ACHN (cell line): ENCODE results near the gene SESN1.

Experiments used
- DNase-seq: peaks from one replicate; pipeline ENCODE4 v3.0.0-alpha.2; 2015
- in situ Hi-C: cut with HindIII; loops from 2 replicates; pipeline ENCODE4 v1.10.0; 2017; ENCODE audit warnings: low sequenced_read_pairs, low pct_ligation_motif_present, low pct_unique_long_range_greater_than_20kb

The SESN1 gene

DNA sequence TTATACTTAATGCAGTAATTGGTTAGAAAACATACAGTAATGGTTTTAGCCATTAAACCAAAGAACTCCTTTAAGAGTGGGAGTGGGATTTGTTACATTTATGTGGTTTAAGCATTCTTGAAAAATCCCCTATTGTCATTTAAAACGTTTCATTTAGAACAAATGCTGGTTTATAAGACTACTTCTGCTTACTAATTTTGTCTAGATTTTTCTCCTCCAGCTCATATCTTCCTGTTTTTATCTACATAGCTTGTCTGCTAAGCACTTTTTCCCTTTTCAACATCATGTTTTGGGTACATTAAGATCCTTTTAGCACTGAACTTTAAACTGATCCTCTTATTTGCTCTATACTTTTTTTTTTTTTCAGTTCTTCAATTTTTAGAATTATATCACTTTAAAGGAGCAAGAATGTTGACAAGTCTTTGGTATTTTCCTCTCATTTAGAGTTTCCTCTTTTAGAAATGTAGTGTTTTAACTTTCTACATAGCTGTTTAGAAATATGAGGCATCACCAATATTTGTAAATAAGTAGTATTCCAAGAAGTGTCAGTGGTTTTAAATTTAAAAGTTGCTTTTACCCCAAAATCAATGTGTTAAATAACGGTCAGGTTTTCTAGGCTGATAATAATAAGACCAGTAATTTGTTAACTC, 80.9 kb downstream of the SESN1 start:
- DNase-seq, result no peak

DNA sequence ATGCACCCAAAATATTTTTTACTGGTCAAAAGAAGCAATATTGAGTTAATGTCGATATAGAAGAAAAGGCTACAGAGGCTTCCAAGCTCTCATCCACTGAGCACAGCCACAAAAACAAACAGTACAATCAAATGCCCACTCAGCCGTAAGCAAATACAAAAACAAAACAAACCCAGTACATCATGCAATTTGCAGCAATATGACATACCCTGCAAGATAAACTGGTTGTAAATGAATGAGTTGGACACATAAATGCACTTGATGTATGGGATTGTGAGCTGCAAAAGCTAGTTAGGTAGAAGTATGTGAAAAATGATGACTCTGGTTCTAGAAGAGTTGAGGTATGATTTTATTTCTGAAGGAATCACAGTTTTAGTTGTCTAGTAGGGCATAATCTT, 83.9 kb downstream of the SESN1 start:
- no peak for DNase-seq
- in situ Hi-C loops, result no loop called here

More for the DNA sequence above, 80.9 kb downstream of the SESN1 start:
- in situ Hi-C loops, result no loop called here

DNA sequence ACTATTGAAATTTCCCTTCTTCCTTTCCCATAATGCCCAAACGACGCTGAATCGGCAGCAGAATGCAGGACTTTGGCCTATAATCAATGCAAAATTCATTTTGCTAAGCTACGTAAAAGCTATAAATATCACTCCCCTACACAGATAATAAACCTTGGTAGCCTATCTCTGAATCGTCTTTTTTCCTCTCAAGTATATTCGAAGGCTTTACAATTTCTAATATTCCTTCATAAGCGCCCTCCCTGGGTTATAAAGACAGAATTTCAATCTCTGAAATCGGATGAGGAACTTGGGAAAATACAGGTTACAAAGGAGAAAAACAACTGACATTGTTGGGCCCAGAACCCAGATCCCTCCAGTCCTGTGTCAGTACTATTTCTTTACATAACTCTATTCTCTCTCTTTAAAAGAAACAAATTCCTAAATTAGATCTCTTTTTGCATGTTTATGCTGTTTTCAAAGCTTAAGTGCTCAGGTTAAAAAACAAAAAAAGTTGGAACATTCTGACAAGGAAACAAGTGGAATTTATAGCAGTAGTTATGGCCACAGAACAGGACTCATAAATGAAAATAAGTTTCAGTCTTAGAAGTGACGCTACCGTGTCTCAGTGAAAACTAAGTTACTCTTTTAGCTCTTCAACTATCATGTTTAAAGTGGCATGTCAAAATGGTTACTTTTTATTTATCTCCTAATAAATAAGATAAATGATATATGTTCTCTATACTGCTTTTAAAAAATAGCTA, 84.5 kb downstream of the SESN1 start:
- no peak for DNase-seq
- in situ Hi-C loops, result no loop called here

DNA sequence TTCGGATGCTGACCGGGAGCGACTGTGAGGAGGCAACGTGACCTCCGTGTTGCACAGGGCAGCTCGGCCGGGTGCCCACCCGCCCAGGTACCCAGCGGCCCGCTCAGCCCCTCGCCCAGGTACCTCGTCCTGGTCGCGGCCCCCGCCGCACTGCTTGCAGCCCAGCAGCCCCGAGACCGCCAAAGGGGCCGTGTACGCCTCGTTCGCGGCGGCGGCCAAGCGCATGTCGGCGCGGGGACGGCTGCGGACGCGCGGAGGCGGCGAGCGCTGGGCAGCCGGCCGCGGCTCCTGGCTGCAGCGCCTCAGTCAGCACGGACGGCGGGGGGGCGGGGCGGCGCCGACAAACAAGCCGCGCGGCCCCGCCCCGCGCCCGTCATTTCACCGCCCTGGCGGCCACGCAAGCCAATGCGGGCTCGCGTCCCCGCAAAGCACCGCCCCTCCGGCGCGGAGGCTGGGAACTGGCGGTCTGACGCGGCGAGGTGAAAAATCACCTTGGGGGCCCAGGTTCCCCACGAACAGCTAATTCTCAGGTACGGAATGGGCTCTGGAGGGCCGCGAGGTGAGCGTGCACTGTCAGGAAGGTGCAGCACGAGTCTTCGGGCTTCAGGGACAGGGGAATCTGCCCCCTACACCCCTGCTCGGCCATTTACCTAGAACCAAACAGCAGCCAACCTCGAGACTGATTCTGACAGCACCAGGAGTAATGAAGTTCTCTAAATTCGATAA, 85.2 kb downstream of the SESN1 start:
- peak; percentile 87 for DNase-seq
- in situ Hi-C loops, result no loop called here

DNA sequence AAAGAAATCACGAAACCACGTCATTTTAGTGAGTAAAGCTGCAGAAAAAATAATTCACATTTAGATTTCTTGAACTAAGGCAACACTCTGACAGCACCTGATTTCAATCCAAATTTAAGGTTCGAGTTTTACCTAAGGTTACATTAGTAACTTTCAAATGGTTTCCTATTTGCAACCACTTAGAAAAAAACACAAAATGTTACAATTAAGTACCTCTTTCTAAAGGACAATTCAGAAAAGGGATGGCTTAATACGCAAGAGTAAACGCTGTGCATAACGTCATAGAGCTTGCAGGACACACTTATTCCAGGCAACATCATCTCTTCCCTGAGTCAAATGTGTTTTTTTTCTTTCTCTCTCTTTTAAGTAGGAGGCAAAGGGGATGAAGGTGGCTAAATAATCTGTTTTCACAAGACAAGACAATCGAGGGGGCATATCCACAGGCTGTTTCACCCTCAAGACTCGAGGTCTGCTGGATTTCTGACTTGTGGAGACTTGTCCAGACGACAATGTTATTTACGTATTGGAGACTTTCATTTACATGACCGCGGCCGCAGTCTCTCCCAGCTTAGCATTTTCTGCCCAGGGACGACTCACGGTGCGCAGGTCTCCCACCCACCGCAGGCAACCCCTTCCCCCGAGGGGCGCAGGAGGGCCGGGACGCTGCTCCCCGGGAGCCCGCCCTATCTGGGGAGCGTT, 86.0 kb downstream of the SESN1 start:
- DNase-seq, result peak; percentile 43
- in situ Hi-C loops, result no loop called here

DNA sequence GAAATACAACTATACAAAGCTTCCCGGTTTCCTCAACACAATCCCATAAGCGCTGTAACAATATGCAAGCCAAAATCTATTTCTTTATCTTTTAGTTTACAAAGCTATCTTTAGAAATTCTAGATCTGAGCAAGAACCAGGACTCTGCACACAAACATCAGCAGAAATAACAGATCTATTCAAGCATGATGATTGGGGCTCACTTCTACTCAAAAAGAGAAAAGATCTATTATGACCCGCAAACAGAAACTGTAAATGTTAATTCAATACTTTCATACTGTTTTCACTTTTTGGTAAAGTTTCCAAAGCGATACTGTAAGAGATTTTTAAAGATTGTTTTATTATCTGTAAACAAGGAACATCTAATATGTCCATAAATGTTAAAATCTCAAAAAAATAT, 86.6 kb downstream of the SESN1 start:
- DNase-seq, result no peak
- in situ Hi-C loops, result no loop called here

DNA sequence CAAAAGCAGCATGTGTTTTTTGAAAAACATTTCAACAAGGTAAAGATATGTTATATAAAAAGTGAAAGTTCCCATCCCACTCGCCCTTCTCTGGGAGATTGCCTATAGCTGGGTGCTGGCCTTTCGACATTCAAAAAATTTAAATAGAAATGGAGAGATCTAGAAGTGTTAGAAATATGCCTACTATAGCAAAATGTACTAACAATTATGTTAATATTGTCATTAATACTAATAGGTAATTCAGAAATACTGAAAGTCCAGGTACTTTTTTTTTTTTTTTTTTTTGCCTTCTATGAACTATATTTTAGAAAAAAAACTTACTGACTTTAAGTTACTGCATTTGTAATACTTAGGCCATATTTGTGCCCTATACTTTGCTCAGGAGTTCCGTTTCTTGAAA, 87.1 kb downstream of the SESN1 start:
- in situ Hi-C loops, result no loop called here
- no peak for DNase-seq

DNA sequence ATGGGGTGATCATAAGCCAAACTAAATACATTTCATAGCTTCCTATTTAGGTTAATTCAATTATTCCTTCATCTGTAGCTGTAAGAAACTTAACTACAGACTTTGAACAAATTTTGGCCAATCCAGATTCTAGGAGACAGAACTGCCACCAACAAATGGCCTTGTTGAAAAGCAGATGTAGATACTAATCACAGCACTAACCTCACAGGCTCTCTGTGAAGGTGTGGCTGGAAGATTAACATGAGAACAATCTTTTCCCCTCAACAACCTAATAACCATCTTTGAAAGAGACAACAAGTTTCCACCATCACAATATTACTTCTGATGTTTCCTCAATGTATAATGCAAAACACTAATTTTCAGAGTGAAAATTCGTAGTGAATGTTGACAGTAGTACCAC, 87.8 kb downstream of the SESN1 start:
- in situ Hi-C loops, result no loop called here

DNA sequence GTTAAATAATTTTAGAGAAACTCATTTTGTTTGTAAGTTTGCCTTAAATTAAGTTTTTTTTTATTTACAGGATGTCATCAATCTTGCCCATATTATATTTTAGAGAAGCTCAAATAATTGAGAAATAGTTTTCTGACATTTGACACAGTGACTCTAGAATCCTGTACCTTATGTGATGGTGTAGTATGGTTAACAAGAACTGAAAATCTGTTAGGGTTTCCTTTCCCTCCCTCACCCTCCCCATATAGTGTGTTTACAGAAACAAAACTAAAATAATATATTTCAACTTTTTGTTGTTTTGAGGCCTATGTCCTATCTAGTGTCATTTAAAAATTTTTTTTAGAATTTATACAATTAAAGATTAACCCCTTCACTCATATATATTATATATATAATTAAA, 91.8 kb downstream of the SESN1 start:
- in situ Hi-C loops, result no loop called here
- DNase-seq, result no peak

More for the DNA sequence above, 87.8 kb downstream of the SESN1 start:
- no peak for DNase-seq

DNA sequence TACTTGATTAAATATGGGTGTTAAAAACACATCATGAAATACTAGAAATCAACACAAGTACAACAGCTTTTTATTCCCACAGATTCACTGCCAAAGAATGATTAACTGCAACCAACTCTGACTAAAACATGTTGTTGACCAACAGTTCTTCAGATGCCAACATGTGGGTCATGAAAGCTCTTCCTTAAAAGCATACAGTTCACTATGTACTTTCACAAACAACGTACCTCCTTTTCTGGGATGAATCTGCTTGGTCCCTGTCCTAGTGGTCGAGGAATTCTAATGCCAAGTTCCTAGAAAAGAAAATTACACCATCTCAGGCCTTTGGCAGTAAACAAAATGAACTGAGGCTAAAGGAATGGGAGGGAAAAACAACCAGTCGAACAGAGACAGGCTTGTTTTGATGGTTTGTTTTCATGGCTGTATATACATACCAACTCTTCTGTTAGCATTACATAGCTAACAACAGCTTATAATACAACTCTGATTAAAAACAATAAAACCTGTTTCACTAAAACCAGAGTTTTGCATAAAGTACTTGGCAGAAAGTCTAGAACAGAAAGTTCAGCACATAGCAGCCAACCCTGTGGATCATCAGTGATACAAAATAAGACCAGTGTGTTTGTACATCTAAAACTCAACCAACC, 92.5 kb downstream of the SESN1 start:
- in situ Hi-C loops, result no loop called here
- DNase-seq, result no peak

DNA sequence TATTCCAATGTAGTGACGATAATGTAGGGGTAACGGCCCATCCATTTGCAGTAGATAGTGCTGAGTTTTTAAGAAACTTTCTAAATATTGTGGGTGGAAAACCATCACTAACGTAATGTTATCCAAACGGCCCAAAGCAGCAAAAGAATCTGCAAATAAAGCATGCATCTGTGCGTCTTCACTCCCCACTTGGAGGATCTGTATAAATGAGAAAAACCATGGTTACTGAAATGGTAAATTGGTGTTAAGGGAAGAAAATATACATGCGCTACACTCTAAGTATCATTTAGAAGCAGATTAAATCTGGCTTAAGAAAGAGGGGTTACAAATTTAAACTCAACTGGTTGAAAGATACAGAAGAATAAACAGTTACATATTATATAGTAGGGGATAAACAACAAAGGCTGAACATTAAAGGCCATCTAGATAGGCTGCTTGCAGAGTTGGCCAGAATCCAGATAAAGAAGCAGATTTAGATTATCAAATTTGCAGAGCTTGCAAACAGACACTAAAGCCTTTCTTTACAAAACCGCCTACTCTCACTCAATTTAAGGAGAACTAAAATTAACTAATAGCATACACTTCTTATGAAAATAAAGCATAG, 93.3 kb downstream of the SESN1 start:
- in situ Hi-C loops, result no loop called here
- no peak for DNase-seq

DNA sequence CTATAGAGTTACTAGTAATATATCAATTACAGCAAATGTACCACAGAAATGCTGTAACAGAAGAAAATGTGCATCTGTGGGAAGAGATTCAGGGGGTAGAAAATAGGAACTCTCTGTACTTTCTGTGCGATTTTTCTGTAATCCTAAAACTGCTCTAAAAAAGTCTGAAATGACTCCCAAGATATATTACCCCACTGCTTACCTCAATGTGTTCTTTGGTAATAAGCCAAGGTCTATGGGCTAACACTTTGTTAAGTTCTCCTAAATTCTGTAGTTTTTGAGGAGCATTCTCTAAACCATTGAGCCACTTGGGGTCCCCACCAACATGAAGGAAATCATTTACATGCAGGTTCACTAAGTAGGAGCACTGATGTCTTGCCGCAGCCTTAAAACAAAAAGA, 94.4 kb downstream of the SESN1 start:
- in situ Hi-C loops, result no loop called here
- DNase-seq, result no peak

DNA sequence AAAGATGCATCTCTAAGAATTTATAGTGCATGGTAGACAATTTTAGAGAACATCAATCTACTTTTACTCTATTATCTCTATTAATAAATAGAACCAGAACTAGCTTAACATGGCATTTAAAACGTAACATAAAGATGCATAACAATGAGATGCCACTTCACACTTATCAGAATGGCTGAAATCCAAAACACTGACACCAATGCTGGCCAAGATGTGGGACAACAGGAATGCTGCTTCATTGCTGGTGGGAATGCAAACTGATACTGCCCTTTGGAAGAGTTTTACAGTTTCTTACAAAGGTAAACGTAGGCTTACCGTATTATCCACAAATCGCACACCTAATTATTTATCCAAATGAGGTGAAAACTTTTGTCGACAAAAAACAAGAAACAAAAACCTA, 95.2 kb downstream of the SESN1 start:
- no peak for DNase-seq
- in situ Hi-C loops, result no loop called here

DNA sequence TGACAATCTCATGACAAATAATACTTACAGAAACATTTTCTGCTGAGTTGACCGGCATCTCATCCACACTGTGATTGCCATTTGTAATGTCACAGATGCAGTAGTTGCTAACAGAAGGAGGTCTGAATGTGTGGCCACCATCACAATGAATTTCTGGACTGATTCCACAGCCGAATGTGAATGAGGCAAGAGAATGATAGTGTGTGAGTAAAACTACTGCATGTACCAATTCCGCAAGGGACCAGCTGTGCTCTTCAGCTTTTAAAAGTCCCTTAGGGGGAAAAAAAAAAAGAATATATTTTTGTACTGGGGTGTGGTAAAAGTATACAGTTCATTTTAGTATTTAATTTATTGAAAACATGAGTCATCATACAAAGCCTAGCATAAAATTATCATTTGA, 96.2 kb downstream of the SESN1 start:
- DNase-seq, result no peak
- in situ Hi-C loops, result no loop called here

DNA sequence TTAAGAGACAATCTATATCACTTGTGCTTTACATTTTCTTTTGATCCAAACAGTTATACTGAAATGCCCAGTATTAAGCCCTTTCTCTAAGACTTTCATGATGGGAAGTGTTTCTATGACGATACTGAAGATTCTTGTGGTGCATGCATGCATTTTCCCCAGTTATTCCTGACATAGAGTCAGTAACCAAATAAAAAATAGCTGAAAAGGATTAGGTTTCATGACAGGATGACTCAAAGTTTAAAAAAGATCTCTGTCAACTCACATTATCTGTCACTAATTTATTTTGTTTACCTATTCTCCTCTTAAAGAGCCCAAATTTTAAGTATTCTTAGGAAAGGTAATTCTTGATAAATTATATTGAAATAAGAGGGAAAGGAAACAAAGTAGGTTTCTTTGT, 98.4 kb downstream of the SESN1 start:
- DNase-seq, result no peak

DNA sequence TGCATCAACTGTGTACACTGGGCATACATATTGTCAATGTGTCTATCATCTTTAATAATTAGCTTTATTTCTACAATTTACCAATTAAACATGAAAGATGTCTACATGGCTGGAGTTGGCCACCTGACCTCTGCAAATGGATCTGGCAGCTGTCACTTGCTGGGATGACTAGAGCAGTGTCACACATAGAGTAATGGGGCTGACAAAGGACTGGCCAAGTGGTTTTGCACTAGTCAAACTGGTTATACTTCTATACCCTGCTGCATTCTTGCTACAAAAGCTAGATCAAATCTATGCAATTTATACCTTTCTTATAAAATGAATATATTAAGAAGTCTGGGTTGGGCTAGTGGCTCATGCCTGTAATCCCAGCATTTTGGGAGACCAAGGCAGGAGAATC, 99.3 kb downstream of the SESN1 start:
- no peak for DNase-seq
- in situ Hi-C loops, result no loop called here

More for the DNA sequence above, 98.4 kb downstream of the SESN1 start:
- in situ Hi-C loops, result no loop called here

DNA sequence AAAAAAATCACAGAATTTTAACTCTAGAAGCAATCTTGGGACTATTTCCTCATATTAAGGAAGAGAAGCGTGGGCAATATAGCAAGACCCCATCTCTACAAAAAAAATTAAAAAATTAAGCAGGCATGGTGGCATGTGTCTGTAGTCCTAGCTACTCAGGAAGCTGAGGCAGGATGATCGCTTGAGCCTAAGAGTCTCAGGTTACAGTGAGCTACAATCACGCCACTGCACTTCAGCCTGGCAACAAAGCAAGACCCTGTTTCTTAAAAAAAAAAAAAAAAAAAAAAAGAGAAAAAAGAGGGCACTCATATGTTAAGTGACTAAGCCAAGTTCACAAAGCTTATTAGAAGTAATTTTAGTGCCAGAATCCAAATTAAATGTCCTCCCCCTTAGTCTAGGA, 100.8 kb downstream of the SESN1 start:
- DNase-seq, result no peak
- in situ Hi-C loops, result no loop called here

DNA sequence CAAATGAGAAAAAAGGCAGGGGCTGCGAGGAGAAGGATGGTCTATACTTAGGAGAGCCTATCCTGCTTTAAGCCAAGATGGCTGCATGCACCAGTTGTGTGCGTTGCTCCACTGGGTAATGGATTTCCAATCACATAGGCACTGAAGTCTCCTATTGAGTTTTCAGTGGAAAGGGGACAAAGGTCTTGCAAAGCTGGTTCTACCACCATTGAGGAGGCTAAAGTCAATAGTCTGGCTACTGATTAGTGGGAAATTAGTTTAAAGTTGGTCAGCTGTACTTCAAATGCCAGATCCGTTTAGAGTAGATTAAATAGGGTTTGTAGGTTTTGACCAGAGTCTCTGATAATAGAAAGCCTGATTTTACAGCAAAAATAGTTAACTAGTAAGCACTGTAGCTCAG, 104.9 kb downstream of the SESN1 start:
- no peak for DNase-seq
- in situ Hi-C loops, result no loop called here
